Glutamatergic neuron (in vitro differentiated cells): ENCODE measurements around the gene HAPLN1. TPM values are rescaled to one million over a fixed set of nuclear protein-coding genes. Genes with fewer than 3 reads are reported as not detected.
"Not testable (repeated sequence)": the region's sequence is repeated elsewhere in the genome, so short reads cannot be mapped to it uniquely, and the experiment has no call there.

Experiments used
- DNase-seq: peaks from one replicate; pipeline ENCODE4 v3.0.0; 2022
- H3K27ac Mint-ChIP-seq: one replicate; pipeline ENCODE4 v1.8.0; 2020; ENCODE audit warnings: mild to moderate bottlenecking, mixed read lengths, inconsistent platforms; ENCODE audit not compliant: unreplicated experiment
- H3K27me3 Mint-ChIP-seq: one replicate; pipeline ENCODE4 v1.8.0; 2020; ENCODE audit warnings: mild to moderate bottlenecking, moderate library complexity, mixed read lengths, inconsistent platforms; ENCODE audit not compliant: unreplicated experiment
- H3K36me3 Mint-ChIP-seq: one replicate; pipeline ENCODE4 v1.8.0; 2020; ENCODE audit warnings: mild to moderate bottlenecking, mixed read lengths, inconsistent platforms; ENCODE audit not compliant: unreplicated experiment
- H3K4me1 Mint-ChIP-seq: one replicate; pipeline ENCODE4 v1.8.0; 2020; ENCODE audit warnings: mild to moderate bottlenecking, low read depth, mixed read lengths, inconsistent platforms; ENCODE audit not compliant: unreplicated experiment
- H3K4me3 Mint-ChIP-seq: one replicate; pipeline ENCODE4 v1.8.0; 2020; ENCODE audit warnings: mild to moderate bottlenecking, mixed read lengths, inconsistent platforms; ENCODE audit not compliant: unreplicated experiment
- H3K9me3 Mint-ChIP-seq: one replicate; pipeline ENCODE4 v1.8.0; 2020; ENCODE audit warnings: mild to moderate bottlenecking, moderate library complexity, mixed read lengths, inconsistent platforms; ENCODE audit not compliant: unreplicated experiment
- CTCF ChIP-seq: fragments of 200-600 bp; sonication (generic); IDR thresholded peaks from one replicate; pipeline ENCODE4 v1.5.0; 2021; ENCODE audit not compliant: partially characterized antibody, unreplicated experiment
- total RNA-seq: library from RNA; stranded (reverse); fragmentation: NEBNext Ultra II Directional; extraction: Animal tissue kit (Norgen Biotek cat#: 25700); gene quantifications from one replicate; pipeline ENCODE4 v1.2.1, GENCODE V29; 2021; ENCODE audit not compliant: unreplicated experiment

The HAPLN1 gene
- total RNA-seq, 1 donor from 2014 or later, result 2.9 TPM

- H3K27me3 Mint-ChIP-seq, result no peaks in the 10 kb centered on the region
Observed at GRCh38 chr5:83741571-83741970, 20.9 kb upstream of the HAPLN1 start.

GRCh38 chr5:83740741-83741140 is 20.1 kb upstream of the HAPLN1 start:
- no peak for DNase-seq
- no peak for TF ChIP-seq CTCF
- H3K36me3 Mint-ChIP-seq, result no peaks in the 10 kb centered on the region
- H3K27ac Mint-ChIP-seq, result no peak overlapping the region
- H3K9me3 Mint-ChIP-seq, result peaks cover 1% of the 10 kb centered on the region
- H3K4me3 Mint-ChIP-seq, result no peak overlapping the region
- H3K4me1 Mint-ChIP-seq, result peaks cover 15% of the 10 kb centered on the region
- H3K27me3 Mint-ChIP-seq, result no peaks in the 10 kb centered on the region

More at GRCh38 chr5:83741571-83741970, 20.9 kb upstream of the HAPLN1 start:
- Mint-ChIP-seq H3K27ac (no peak overlapping the region), H3K36me3 (no peaks in the 10 kb centered on the region), H3K4me3 (no peak overlapping the region), H3K4me1 (peaks cover 15% of the 10 kb centered on the region), H3K9me3 (no peaks in the 10 kb centered on the region)
- DNase-seq, result no peak
- TF ChIP-seq CTCF, result no peak

GRCh38 chr5:83736169-83736568 is 15.5 kb upstream of the HAPLN1 start:
- H3K36me3 Mint-ChIP-seq, H3K4me3 Mint-ChIP-seq, H3K9me3 Mint-ChIP-seq, H3K27ac Mint-ChIP-seq, H3K27me3 Mint-ChIP-seq, H3K4me1 Mint-ChIP-seq, DNase-seq: not testable (repeated sequence)

- H3K27me3 Mint-ChIP-seq, H3K4me3 Mint-ChIP-seq, H3K36me3 Mint-ChIP-seq, H3K4me1 Mint-ChIP-seq, DNase-seq, H3K27ac Mint-ChIP-seq, H3K9me3 Mint-ChIP-seq: not testable (repeated sequence)
Observed at GRCh38 chr5:83735058-83735457, 14.4 kb upstream of the HAPLN1 start.

GRCh38 chr5:83731638-83732037 is 11.0 kb upstream of the HAPLN1 start:
- no peak overlapping the region for H3K4me3 Mint-ChIP-seq
- no peaks in the 10 kb centered on the region for H3K4me1 Mint-ChIP-seq
- no peaks in the 10 kb centered on the region for H3K36me3 Mint-ChIP-seq
- H3K27ac Mint-ChIP-seq, result no peak overlapping the region
- H3K9me3 Mint-ChIP-seq, result peaks cover 1% of the 10 kb centered on the region
- DNase-seq, result no peak
- no peak for TF ChIP-seq CTCF
- peaks cover 5% of the 10 kb centered on the region for H3K27me3 Mint-ChIP-seq

GRCh38 chr5:83729362-83729761 is 8.7 kb upstream of the HAPLN1 start:
- no peaks in the 10 kb centered on the region for H3K36me3 Mint-ChIP-seq

More at GRCh38 chr5:83729362-83729761, 8.7 kb upstream of the HAPLN1 start:
- no peak for TF ChIP-seq CTCF
- Mint-ChIP-seq H3K4me1 (peaks cover 6% of the 10 kb centered on the region), H3K9me3 (peaks cover 2% of the 10 kb centered on the region), H3K4me3 (no peak overlapping the region), H3K27me3 (peaks cover 3% of the 10 kb centered on the region), H3K27ac (no peak overlapping the region)
- DNase-seq, result no peak
